Subcutaneous adipose tissue (tissue), 4 donors: ENCODE data around the gene SLC44A4. TPM values are rescaled to one million over a fixed set of nuclear protein-coding genes. Genes with fewer than 3 reads are reported as not detected.

ENCODE experiments used
- CTCF ChIP-seq: fragments of 450-650 bp; IDR thresholded peaks from one replicate; pipeline ENCODE4 v1.5.1; 2016; ENCODE audit warnings: low read depth, mild to moderate bottlenecking, control low read depth, antibody characterized with exemption, moderate library complexity
- total RNA-seq, 4 donors: library from RNA; depleted of rRNA; stranded (reverse); fragments of >200 nt; gene quantifications; one replicate each; pipeline ENCODE4 v1.1.0, GENCODE V29; 2016

SLC44A4 gene
- total RNA-seq, 4 donors from 2014 or later = 0.51 TPM; not detected in 3

GRCh38 chr6:31876357-31876756 is 2.4 kb downstream of the SLC44A4 start:
- TF ChIP-seq CTCF = no peak

- no peak for TF ChIP-seq CTCF
Measured at GRCh38 chr6:31875877-31876276, 2.9 kb downstream of the SLC44A4 start.

- TF ChIP-seq CTCF = no peak
Measured at GRCh38 chr6:31874836-31875572, 3.8 kb downstream of the SLC44A4 start.

GRCh38 chr6:31874084-31874670 is 4.6 kb downstream of the SLC44A4 start:
- TF ChIP-seq CTCF = no peak

GRCh38 chr6:31871046-31871659 is 7.6 kb downstream of the SLC44A4 start:
- no peak for TF ChIP-seq CTCF

GRCh38 chr6:31870385-31870921 is 8.3 kb downstream of the SLC44A4 start:
- no peak for TF ChIP-seq CTCF

- no peak for TF ChIP-seq CTCF
Measured at GRCh38 chr6:31869343-31869742, 9.5 kb downstream of the SLC44A4 start.
